ENCODE results near the gene ALLC. TPM values are rescaled to one million over a fixed set of nuclear protein-coding genes. Genes with fewer than 3 reads are reported as not detected.

ALLC gene
- total and polyA plus RNA-seq, 9 of the 15 experiments (the other 6 are each of a cell fraction or from before 2014, with no cell fraction given), result not detected

DNA sequence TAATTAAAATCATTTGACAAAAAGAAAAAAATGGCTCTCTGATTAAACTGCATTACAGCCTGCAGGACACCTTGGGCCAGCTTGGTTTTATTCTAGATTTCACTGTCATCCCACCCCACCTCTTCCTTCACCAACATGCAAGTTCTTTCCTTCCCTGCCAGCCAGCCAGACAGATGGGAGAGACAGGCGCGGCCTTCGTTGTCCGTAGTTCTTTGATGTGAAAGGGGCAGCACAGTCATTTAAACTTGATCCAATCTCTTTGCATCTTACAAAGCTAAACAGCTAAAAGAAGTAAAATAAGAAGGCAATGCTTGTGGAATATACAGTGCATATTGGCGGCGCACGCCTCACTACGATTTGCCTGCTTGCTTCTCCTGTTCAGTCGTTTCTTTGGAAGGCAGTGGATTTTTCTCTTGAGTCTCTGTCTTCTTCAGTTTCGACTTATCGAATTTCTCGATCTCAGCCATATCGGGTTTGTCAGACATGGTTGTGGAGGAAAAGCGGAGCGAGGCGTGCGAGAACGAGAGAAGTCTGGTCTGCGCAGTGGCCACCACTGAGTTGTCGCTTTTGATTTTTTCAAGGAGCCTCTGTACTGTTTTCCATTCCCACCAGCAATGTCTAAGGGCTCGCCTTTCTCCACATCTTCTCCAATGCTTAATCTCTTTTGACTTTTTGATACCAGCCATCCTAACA lies 40.7 kb upstream of the ALLC start (continued):
- no peak for TF ChIP-seq XRCC3 (IDR thresholded peaks at IDR 0.05)
- TF ChIP-seq MCM3 (IDR thresholded peaks at IDR 0.05), result no peak

DNA sequence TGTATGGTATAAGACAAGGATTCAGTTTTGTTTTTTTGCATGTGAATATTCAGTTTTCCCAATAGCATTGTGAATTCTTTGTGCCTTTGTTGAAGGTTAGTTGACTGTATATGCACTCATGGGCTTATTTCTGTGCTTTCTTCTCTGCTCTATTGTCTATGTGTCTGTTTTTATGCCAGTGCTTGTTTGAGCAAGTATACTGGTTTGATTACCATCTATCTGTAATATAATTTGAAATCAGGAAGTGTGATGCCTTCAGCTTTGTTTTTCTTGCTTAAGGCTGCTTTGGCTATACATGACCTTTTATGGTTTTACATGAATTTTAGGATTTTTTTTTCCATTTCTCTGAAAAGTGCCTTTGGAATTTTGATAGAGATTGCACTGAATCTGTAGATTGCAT lies 39.6 kb upstream of the ALLC start:
- Histone ChIP-seq H3K9me1 (ENCODE audit: control insufficient read depth, insufficient read depth, low read length) (no peaks in the 10 kb centered on the region), H3K9me3 (replicated peaks; ENCODE audit: control insufficient read depth, insufficient read depth, low read depth, low read length) (peaks cover 2% of the 10 kb centered on the region), H3K4me1 (replicated peaks in 1 of 2; ENCODE audit: control insufficient read depth in 2 of 2, insufficient read depth in 2 of 2, low read length in 2 of 2) (no peaks in the 10 kb centered on the region; a peak in 1 of 5 replicates), H2AFZ (ENCODE audit: low read depth, low read length) (no peak overlapping the region), H3K4me2 (ENCODE audit: insufficient read depth, low read length) (no peak overlapping the region), H3K79me2 (ENCODE audit: control insufficient read depth, insufficient read depth, low read length) (no peaks in the 10 kb centered on the region), H4K20me1 (replicated peaks; ENCODE audit: control insufficient read depth, insufficient read depth, low read length) (no peaks in the 10 kb centered on the region), H3K27me3 (ENCODE audit: control insufficient read depth in 2 of 2, insufficient read depth in 2 of 2, low read length in 2 of 2) (no peaks in the 10 kb centered on the region), H3K36me3 (ENCODE audit: control insufficient read depth, insufficient read depth, low read length) (no peaks in the 10 kb centered on the region), H3K27ac (ENCODE audit: extremely low read depth, low read depth, low read length) (no peak overlapping the region), H3K9ac (ENCODE audit: insufficient read depth in 1 of 2, low read depth in 2 of 2, low read length in 2 of 2) (no peak overlapping the region), H3K4me3 (no peak overlapping the region)
- CTCF ChIA-PET (ENCODE audit: low intra/inter-chr PET ratio), result no interaction called here
- ATAC-seq, result no peak
- TF ChIP-seq ZSCAN29 (IDR thresholded peaks at IDR 0.05), result no peak
- TF ChIP-seq NCOA2 (IDR thresholded peaks at IDR 0.05; ENCODE audit: partially characterized antibody in 2 of 2), result no peak
- no peak for TF ChIP-seq BRD9 (IDR thresholded peaks at IDR 0.05; ENCODE audit: low read depth, partially characterized antibody)
- TF ChIP-seq ZNF253 (CRISPR knock-in tag; conservative IDR thresholded peaks at IDR 0.05), result no peak
- TF ChIP-seq MCM2 (IDR thresholded peaks at IDR 0.05; ENCODE audit: low read depth), result no peak
- no peak for TF ChIP-seq ZNF589 (CRISPR knock-in tag; IDR thresholded peaks at IDR 0.05; ENCODE audit: low read depth)
- no peak for TF ChIP-seq TAF1 (IDR thresholded peaks at IDR 0.05; ENCODE audit: control insufficient read depth, extremely low read depth, insufficient read depth, low read length, severe bottlenecking)
- no peak for TF ChIP-seq BRF1 (IDR thresholded peaks at IDR 0.05; ENCODE audit: borderline replicate concordance, extremely low read depth, insufficient read length)
- intact Hi-C loops (cut with micrococcal nuclease) (no loop called here), in situ Hi-C loops (cut with MboI) (no loop called here)
- DNase-seq (ENCODE audit: extremely low read depth in 1 of 4, low spot score in 3 of 4), result no peak
- POLR2A ChIA-PET, result no interaction called here
- no TSS peak for BruUV-seq (replicated peaks)
- FAIRE-seq, result no peak

Data from K562 (cell line).